H9 (cell line): Measurements from ENCODE around the gene PLEKHN1. TPM values are rescaled to one million over a fixed set of nuclear protein-coding genes. Genes with fewer than 3 reads are reported as not detected.

Experiments used
- DNase-seq: peaks from one replicate; pipeline ENCODE4 v3.0.0-alpha.2; 2017
- H2AFZ ChIP-seq: one replicate; pipeline ENCODE4 v1.6.1; 2013; ENCODE audit warnings: mild to moderate bottlenecking, low read length, control low read depth, moderate library complexity
- H2AK5ac ChIP-seq: 2 replicates; pipeline ENCODE4 v1.6.1; 2013; ENCODE audit warnings: low read length, control low read depth, mixed read lengths; ENCODE audit not compliant: insufficient read length
- H2BK120ac ChIP-seq: one replicate; pipeline ENCODE4 v1.6.1; 2013; ENCODE audit warnings: low read depth, mild to moderate bottlenecking, low read length, control low read depth, inconsistent platforms; ENCODE audit not compliant: poor library complexity, severe bottlenecking
- H2BK12ac ChIP-seq: 2 replicates; pipeline ENCODE4 v1.6.1; 2013; ENCODE audit warnings: low read length, control low read depth, mixed read lengths, low read depth; ENCODE audit not compliant: insufficient read length
- H2BK15ac ChIP-seq: 2 replicates; pipeline ENCODE4 v1.6.1; 2013; ENCODE audit warnings: low read depth, low read length, control low read depth
- H2BK20ac ChIP-seq: one replicate; pipeline ENCODE4 v1.6.1; 2013; ENCODE audit warnings: low read depth, mild to moderate bottlenecking, low read length, control low read depth, inconsistent platforms; ENCODE audit not compliant: poor library complexity, severe bottlenecking
- H2BK5ac ChIP-seq: 2 replicates; pipeline ENCODE4 v1.6.1; 2013; ENCODE audit warnings: low read length, control low read depth, mixed read lengths; ENCODE audit not compliant: insufficient read length
- H3K14ac ChIP-seq: 2 replicates; pipeline ENCODE4 v1.6.1; 2013; ENCODE audit warnings: low read length, control low read depth; ENCODE audit not compliant: insufficient read depth
- H3K18ac ChIP-seq: 2 replicates; pipeline ENCODE4 v1.6.1; 2013; ENCODE audit warnings: low read depth, mild to moderate bottlenecking, mixed read lengths, low read length, control low read depth; ENCODE audit not compliant: insufficient read length
- H3K23ac ChIP-seq: 2 replicates; pipeline ENCODE4 v1.6.1; 2013; ENCODE audit warnings: low read length, control low read depth, mixed read lengths, low read depth; ENCODE audit not compliant: insufficient read length
- H3K23me2 ChIP-seq: 2 replicates; pipeline ENCODE4 v1.6.1; 2013; ENCODE audit warnings: low read depth, mild to moderate bottlenecking, mixed read lengths, low read length, control low read depth; ENCODE audit not compliant: insufficient read length, poor library complexity, severe bottlenecking
- H3K27ac ChIP-seq: 2 replicates; pipeline ENCODE4 v1.5.1; 2013; ENCODE audit warnings: low read length, control low read depth, mixed read lengths, low read depth; ENCODE audit not compliant: insufficient read length
- H3K27me3 ChIP-seq: 2 replicates; pipeline ENCODE4 v1.6.1; 2013; ENCODE audit warnings: low read length, control low read depth, inconsistent platforms; ENCODE audit not compliant: insufficient read depth
- H3K4ac ChIP-seq: 2 replicates; pipeline ENCODE4 v1.6.1; 2013; ENCODE audit warnings: low read depth, mild to moderate bottlenecking, control low read depth, inconsistent platforms, low read length, moderate library complexity
- H3K4me1 ChIP-seq: 2 replicates; pipeline ENCODE4 v1.6.1; 2013; ENCODE audit warnings: low read length, control low read depth, inconsistent platforms; ENCODE audit not compliant: insufficient read depth
- H3K4me2 ChIP-seq: 2 replicates; pipeline ENCODE4 v1.6.1; 2013; ENCODE audit warnings: low read length, control low read depth, mixed read lengths; ENCODE audit not compliant: insufficient read length, insufficient read depth
- H3K56ac ChIP-seq: 2 replicates; pipeline ENCODE4 v1.6.1; 2013; ENCODE audit warnings: low read depth, mild to moderate bottlenecking, mixed read lengths, low read length, control low read depth; ENCODE audit not compliant: insufficient read length
- H3K79me1 ChIP-seq: 2 replicates; pipeline ENCODE4 v1.6.1; 2013; ENCODE audit warnings: low read depth, mild to moderate bottlenecking, moderate library complexity, low read length, control low read depth, inconsistent platforms; ENCODE audit not compliant: insufficient read depth, poor library complexity, severe bottlenecking
- H3K79me2 ChIP-seq: 2 replicates; pipeline ENCODE4 v1.6.1; 2013; ENCODE audit warnings: low read length, control low read depth, inconsistent platforms; ENCODE audit not compliant: insufficient read depth
- H3K9ac ChIP-seq: 2 replicates; pipeline ENCODE4 v1.6.1; 2013; ENCODE audit warnings: low read length, control low read depth, mixed read lengths; ENCODE audit not compliant: insufficient read length; ENCODE audit errors: extremely low read depth
- H3K9me3 ChIP-seq: one replicate; pipeline ENCODE4 v1.6.1; 2013; ENCODE audit warnings: low read depth, low read length, inconsistent platforms; ENCODE audit not compliant: control insufficient read depth
- H3T11ph ChIP-seq: one replicate; pipeline ENCODE4 v1.6.1; 2013; ENCODE audit warnings: mild to moderate bottlenecking, low read length, control low read depth, inconsistent platforms
- H4K20me1 ChIP-seq: one replicate; pipeline ENCODE4 v1.6.1; 2013; ENCODE audit not compliant: control insufficient read depth, insufficient read length, insufficient read depth
- H4K5ac ChIP-seq: 2 replicates; pipeline ENCODE4 v1.6.1; 2013; ENCODE audit warnings: low read depth, mild to moderate bottlenecking, mixed read lengths, low read length, control low read depth; ENCODE audit not compliant: insufficient read length
- H4K8ac ChIP-seq: replicated peaks from 2 replicates; pipeline ENCODE4 v1.6.1; 2013; ENCODE audit warnings: low read length, control low read depth, mixed read lengths, low read depth; ENCODE audit not compliant: insufficient read length
- H4K91ac ChIP-seq: 2 replicates; pipeline ENCODE4 v1.6.1; 2013; ENCODE audit warnings: low read depth, mild to moderate bottlenecking, moderate library complexity, mixed read lengths, low read length, control low read depth; ENCODE audit not compliant: insufficient read length
- H3K27ac Mint-ChIP-seq, 3 experiments: 2 replicates in 2 of 3; 3 replicates in 1 of 3; pipeline ENCODE4 v1.8.0; 2020 to 2021; ENCODE audit warnings: mixed read lengths in 3 of 3, mild to moderate bottlenecking in 1 of 3, moderate library complexity in 1 of 3
- H3K27me3 Mint-ChIP-seq: 2 replicates; pipeline ENCODE4 v1.8.0; 2021; ENCODE audit warnings: low read depth, mild to moderate bottlenecking, moderate library complexity, mixed read lengths
- H3K36me3 Mint-ChIP-seq, 3 experiments: 2 replicates in 2 of 3; 3 replicates in 1 of 3; pipeline ENCODE4 v1.8.0; 2020 to 2021; ENCODE audit warnings: low read depth in 3 of 3, mixed read lengths in 3 of 3; ENCODE audit not compliant: insufficient read depth in 1 of 3
- H3K4me1 Mint-ChIP-seq, 2 experiments: 2 replicates each; pipeline ENCODE4 v1.8.0; 2020; ENCODE audit warnings: mixed read lengths in 2 of 2
- H3K4me3 Mint-ChIP-seq, 2 experiments: 2 replicates in 1 of 2; 3 replicates in 1 of 2; pipeline ENCODE4 v1.8.0; 2020 to 2021; ENCODE audit warnings: mild to moderate bottlenecking in 2 of 2, mixed read lengths in 2 of 2, moderate library complexity in 1 of 2
- H3K9me3 Mint-ChIP-seq, 2 experiments: 2 replicates in 1 of 2; 3 replicates in 1 of 2; pipeline ENCODE4 v1.8.0; 2020; ENCODE audit warnings: mild to moderate bottlenecking in 2 of 2, mixed read lengths in 2 of 2, moderate library complexity in 1 of 2
- CTCF ChIP-seq: fragments of 200-600 bp; sonication (generic); conservative IDR thresholded peaks from 3 replicates; pipeline ENCODE4 v1.8.0; 2021; ENCODE audit warnings: antibody characterized with exemption, mild to moderate bottlenecking
- WGBS: extraction: QIAGEN DNeasy Blood & Tissue Kit; methylation state at CpG from one replicate; pipeline ENCODE4 v1.1.7; 2013; ENCODE audit warnings: missing lambda C conversion rate, low lambda C conversion rate, mixed read lengths; ENCODE audit not compliant: insufficient read length; ENCODE audit errors: extremely low coverage; 5-methylcytosine and 5-hydroxymethylcytosine counted together
- total RNA-seq: library from RNA; stranded (reverse); gene quantifications from 2 replicates; pipeline ENCODE4 v1.2.1, GENCODE V29; 2021

Gene PLEKHN1
- total RNA-seq, 1 experiment from 2014 or later: 3.0 TPM

GRCh38 chr1:966704-967300, 520 bp downstream of the PLEKHN1 start:
- Histone ChIP-seq H3K79me2 (no peaks in the 10 kb centered on the region), H2BK20ac (no peak overlapping the region), H3K4me2 (peak overlapping the region; percentile 68), H3K4ac (no peak overlapping the region), H3K9ac (no peak overlapping the region), H4K8ac (no peak overlapping the region), H3T11ph (no peak overlapping the region), H2BK120ac (no peak overlapping the region), H3K56ac (no peak overlapping the region), H4K5ac (no peak overlapping the region), H3K27ac (no peak overlapping the region), H2BK15ac (no peak overlapping the region), H3K23me2 (peaks cover 9% of the 10 kb centered on the region), H2AK5ac (no peak overlapping the region), H3K27me3 (peaks cover 11% of the 10 kb centered on the region; the same call in 1 of the 2 replicates), H3K23ac (no peak overlapping the region), H3K79me1 (no peaks in the 10 kb centered on the region), H3K14ac (peak overlapping the region; percentile 68; the same call in 1 of the 2 replicates), H4K20me1 (no peaks in the 10 kb centered on the region), H2BK5ac (no peak overlapping the region), H2BK12ac (no peak overlapping the region), H3K9me3 (no peaks in the 10 kb centered on the region), H4K91ac (no peak overlapping the region), H3K4me1 (no peaks in the 10 kb centered on the region), H3K18ac (peak overlapping the region; percentile 51), H2AFZ (no peak overlapping the region)
- DNase-seq: peak; percentile 76
- H3K36me3 Mint-ChIP-seq: peaks cover 0 to 25% (median 24%) of the 10 kb centered on the region in 3 experiments; a peak in 6 of 7 replicates
- H3K9me3 Mint-ChIP-seq: peaks cover 3 to 4% of the 10 kb centered on the region in 2 experiments; a peak in 3 of 5 replicates
- peaks cover 47% of the 10 kb centered on the region for H3K27me3 Mint-ChIP-seq
- peak overlapping the region; percentile 57 to 76 for H3K4me3 Mint-ChIP-seq
- peaks cover 0 to 3% of the 10 kb centered on the region in 2 experiments; a peak in 2 of 4 replicates for H3K4me1 Mint-ChIP-seq
- TF ChIP-seq CTCF: no peak
- WGBS: no CpG with 5 or more reads among the region's 60 CpGs
- H3K27ac Mint-ChIP-seq: no peak overlapping the region
